Parathyroid adenoma (tissue), 2 donors: ENCODE measurements around the gene RHBDF1.

Experiments used
- H2AFZ ChIP-seq: fragments of 300-600 bp; sonication (generic); one replicate; pipeline ENCODE4 v1.7.0; 2017; ENCODE audit warnings: antibody characterized with exemption, mild to moderate bottlenecking
- H3K27ac ChIP-seq: fragments of 300-600 bp; sonication (generic); one replicate; pipeline ENCODE4 v1.7.0; 2017
- H3K27me3 ChIP-seq: fragments of 300-600 bp; sonication (generic); one replicate; pipeline ENCODE4 v1.7.0; 2017; ENCODE audit warnings: low read length; ENCODE audit not compliant: control insufficient read depth, insufficient read depth
- H3K36me3 ChIP-seq: fragments of 300-600 bp; sonication (generic); one replicate; pipeline ENCODE4 v1.7.0; 2017; ENCODE audit warnings: low read length; ENCODE audit not compliant: control insufficient read depth, insufficient read depth
- H3K4me1 ChIP-seq: fragments of 300-600 bp; sonication (generic); one replicate; pipeline ENCODE4 v1.7.0; 2017; ENCODE audit warnings: control low read depth
- H3K4me2 ChIP-seq: fragments of 300-600 bp; sonication (generic); one replicate; pipeline ENCODE4 v1.7.0; 2017; ENCODE audit warnings: low read length
- H3K4me3 ChIP-seq: fragments of 300-600 bp; sonication (generic); one replicate; pipeline ENCODE4 v1.7.0; 2017; ENCODE audit warnings: low read depth, low read length
- H3K79me2 ChIP-seq: fragments of 300-600 bp; sonication (generic); one replicate; pipeline ENCODE4 v1.7.0; 2017; ENCODE audit warnings: control low read depth
- H3K9ac ChIP-seq: fragments of 300-600 bp; sonication (generic); one replicate; pipeline ENCODE4 v1.7.0; 2017; ENCODE audit warnings: mild to moderate bottlenecking
- H3K9me3 ChIP-seq: fragments of 300-600 bp; sonication (generic); one replicate; pipeline ENCODE4 v1.7.0; 2017; ENCODE audit warnings: low read length; ENCODE audit not compliant: control insufficient read depth
- TF ChIP-seq, protein P1 (sequence below): fragments of 300-600 bp; sonication (generic); IDR thresholded peaks from one replicate; pipeline ENCODE4 v1.7.0; 2017; ENCODE audit warnings: antibody characterized with exemption, mild to moderate bottlenecking
- donor health status: primary hyperparathyroidism.

RHBDF1 gene

DNA sequence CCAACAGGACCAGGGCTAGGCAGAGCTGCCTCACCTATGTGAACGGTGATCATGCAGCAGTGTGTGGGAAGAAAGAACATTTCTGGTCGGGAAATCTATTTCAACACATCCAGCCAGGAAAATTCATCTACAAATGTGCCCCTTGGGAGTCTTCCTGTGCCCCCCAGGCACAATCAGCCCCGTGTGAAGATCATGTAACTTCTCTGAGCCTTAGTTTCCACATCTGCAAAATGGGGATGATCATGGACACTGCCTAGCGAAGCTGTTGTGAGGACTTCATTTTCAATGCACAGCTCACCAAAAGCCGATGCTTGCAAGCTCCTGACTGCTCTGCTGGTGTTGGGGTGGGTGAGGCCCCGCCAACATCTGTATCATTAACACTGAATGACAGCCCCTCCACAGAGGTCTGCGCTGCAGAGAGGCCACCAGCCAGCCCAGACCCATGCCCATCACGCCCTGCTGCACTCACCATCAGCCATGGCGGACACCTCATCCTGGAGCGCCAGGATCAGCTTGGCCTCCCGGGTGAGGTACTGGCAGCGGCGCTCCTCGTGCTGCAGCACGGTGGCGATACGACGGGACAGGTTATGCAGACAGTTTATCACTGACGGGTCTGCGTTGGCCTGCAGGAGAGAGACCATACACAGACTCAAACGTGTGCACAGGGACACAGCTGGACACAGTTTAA, 39.9 kb upstream of the RHBDF1 start:
- Histone ChIP-seq H3K27me3 (no peaks in the 10 kb centered on the region), H3K79me2 (no peaks in the 10 kb centered on the region), H3K36me3 (no peaks in the 10 kb centered on the region), H3K9ac (no peak overlapping the region), H3K9me3 (no peaks in the 10 kb centered on the region), H3K4me3 (no peak overlapping the region), H2AFZ (no peak overlapping the region), H3K4me1 (no peaks in the 10 kb centered on the region), H3K4me2 (no peak overlapping the region), H3K27ac (no peak overlapping the region)
- TF ChIP-seq, protein P1, sequence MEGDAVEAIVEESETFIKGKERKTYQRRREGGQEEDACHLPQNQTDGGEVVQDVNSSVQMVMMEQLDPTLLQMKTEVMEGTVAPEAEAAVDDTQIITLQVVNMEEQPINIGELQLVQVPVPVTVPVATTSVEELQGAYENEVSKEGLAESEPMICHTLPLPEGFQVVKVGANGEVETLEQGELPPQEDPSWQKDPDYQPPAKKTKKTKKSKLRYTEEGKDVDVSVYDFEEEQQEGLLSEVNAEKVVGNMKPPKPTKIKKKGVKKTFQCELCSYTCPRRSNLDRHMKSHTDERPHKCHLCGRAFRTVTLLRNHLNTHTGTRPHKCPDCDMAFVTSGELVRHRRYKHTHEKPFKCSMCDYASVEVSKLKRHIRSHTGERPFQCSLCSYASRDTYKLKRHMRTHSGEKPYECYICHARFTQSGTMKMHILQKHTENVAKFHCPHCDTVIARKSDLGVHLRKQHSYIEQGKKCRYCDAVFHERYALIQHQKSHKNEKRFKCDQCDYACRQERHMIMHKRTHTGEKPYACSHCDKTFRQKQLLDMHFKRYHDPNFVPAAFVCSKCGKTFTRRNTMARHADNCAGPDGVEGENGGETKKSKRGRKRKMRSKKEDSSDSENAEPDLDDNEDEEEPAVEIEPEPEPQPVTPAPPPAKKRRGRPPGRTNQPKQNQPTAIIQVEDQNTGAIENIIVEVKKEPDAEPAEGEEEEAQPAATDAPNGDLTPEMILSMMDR: no peak

DNA sequence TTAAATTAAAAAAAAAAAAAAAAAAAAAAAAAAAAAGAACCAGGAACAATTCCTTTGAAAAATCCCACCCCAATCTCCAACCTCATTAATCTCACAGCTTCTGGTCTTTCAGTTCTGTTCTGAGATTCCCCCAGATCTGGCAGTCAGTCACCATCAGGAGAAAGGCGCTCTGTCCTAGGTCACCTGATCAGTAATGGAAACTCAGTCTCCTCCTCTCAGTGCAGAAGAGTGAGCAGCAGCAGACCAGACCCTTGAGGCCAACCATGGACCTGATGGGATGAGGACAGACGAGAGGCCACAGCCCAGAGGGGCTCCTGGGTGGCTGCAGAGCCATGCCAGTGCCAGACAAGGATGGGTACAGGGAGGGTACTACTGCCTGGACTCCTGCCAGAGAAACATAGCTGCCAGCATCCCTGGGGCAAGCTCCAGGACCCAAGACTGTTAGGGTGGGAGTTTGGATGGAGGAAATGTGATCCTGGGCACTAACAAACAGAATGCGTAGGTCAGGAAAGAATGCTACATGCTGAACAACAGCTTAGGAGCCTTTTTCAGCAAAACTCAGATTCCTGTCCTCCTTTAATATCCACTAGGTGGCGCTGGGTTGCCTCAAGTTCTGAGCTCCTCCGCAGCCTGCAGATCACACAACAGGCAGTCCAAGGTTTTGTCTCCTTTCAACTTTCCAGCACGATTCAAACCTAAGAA, 34.3 kb upstream of the RHBDF1 start:
- Histone ChIP-seq H3K79me2 (no peaks in the 10 kb centered on the region), H3K4me2 (no peak overlapping the region), H3K4me3 (no peak overlapping the region), H3K27ac (no peak overlapping the region), H3K4me1 (no peaks in the 10 kb centered on the region), H2AFZ (no peak overlapping the region), H3K27me3 (no peaks in the 10 kb centered on the region), H3K9me3 (no peaks in the 10 kb centered on the region), H3K9ac (no peak overlapping the region), H3K36me3 (no peaks in the 10 kb centered on the region)
- TF ChIP-seq, protein P1: peak; percentile 84

DNA sequence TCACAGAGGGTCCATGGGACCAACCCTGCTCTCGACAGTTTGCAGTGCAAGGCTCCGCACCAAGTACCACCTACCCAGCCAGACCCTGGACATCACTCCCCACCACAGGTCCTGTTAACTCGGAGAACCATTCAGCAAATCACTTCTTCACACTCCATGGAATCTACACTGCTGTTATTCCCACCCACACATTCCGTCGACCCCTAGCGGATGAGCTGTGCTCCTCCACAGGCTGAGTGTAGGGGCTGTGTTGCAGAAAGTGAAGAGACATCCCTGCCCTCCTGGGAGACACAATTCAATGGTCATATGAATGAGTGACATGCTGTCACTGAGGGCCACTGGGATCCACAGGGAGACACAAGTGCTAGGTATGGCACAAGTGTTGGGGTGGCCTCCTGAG, 33.1 kb upstream of the RHBDF1 start:
- TF ChIP-seq, protein P1: no peak
- no peak overlapping the region for H3K9ac ChIP-seq
- no peak overlapping the region for H3K4me3 ChIP-seq
- H3K9me3 ChIP-seq: no peaks in the 10 kb centered on the region
- H3K4me1 ChIP-seq: no peaks in the 10 kb centered on the region
- no peaks in the 10 kb centered on the region for H3K27me3 ChIP-seq
- H3K27ac ChIP-seq: no peak overlapping the region
- no peaks in the 10 kb centered on the region for H3K79me2 ChIP-seq
- H3K4me2 ChIP-seq: no peak overlapping the region
- H3K36me3 ChIP-seq: no peaks in the 10 kb centered on the region
- no peak overlapping the region for H2AFZ ChIP-seq

DNA sequence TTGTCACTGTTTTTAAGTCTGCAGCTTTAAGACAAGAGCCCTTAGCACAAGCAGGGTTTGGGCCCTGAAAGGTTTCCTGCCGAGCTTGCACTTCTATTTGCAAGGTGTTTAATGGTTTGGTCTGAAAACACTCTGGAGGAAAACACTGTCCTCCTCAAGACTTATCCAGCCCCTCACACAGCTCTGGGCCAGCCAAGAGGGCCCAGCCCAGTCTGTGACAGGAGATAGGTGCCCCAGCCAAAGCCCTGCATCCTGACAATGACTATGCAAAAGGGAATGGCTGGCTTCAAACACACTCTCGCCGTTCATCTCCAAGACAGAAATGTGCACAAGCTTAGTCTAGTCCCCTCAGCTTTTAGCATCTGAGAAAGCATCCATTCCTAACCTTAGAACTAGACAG, 32.5 kb upstream of the RHBDF1 start:
- Histone ChIP-seq H3K36me3 (no peaks in the 10 kb centered on the region), H3K27me3 (no peaks in the 10 kb centered on the region)

More for the DNA sequence above, 32.5 kb upstream of the RHBDF1 start:
- Histone ChIP-seq H3K4me3 (no peak overlapping the region), H3K79me2 (no peaks in the 10 kb centered on the region), H3K9ac (no peak overlapping the region), H3K4me2 (no peak overlapping the region), H2AFZ (no peak overlapping the region), H3K27ac (no peak overlapping the region), H3K4me1 (no peaks in the 10 kb centered on the region), H3K9me3 (no peaks in the 10 kb centered on the region)
- TF ChIP-seq, protein P1: no peak
